GM12875 (cell line): ENCODE data around the gene FAM117B.

Source experiments
- H3K4me3 ChIP-seq: one replicate; pipeline ENCODE4 v1.5.1; 2011; ENCODE audit warnings: low read depth, low read length, control low read depth
- CTCF ChIP-seq: IDR thresholded peaks from 2 replicates; pipeline ENCODE4 v1.5.1; 2011; ENCODE audit warnings: low read depth, mild to moderate bottlenecking, control low read depth, inconsistent platforms, low read length, moderate library complexity, borderline replicate concordance; ENCODE audit not compliant: insufficient read depth

FAM117B gene

DNA sequence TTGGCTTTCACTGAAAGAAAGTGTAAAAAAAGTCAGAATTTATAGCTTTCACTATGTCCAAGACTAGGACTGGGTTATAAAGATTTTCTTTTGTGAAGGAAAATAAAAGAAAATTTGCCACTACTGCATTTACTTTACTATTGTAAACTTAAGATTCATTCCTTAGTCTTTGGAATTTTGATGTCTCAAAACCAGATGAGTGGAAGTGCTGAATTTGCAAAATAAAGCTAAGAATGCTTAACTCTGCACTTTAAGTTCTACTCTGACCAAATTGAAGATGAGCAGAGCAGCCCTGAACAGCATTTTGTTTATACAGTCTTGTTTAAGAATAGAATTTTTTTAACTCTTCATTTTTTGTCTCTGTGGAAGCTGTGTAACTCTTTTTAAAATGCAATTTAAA, 134.4 kb downstream of the FAM117B start:
- no peak overlapping the region for H3K4me3 ChIP-seq
- no peak for TF ChIP-seq CTCF

GRCh38 chr2:202771336-202771735, 136.6 kb downstream of the FAM117B start:
- no peak overlapping the region for H3K4me3 ChIP-seq
- TF ChIP-seq CTCF, result no peak

DNA sequence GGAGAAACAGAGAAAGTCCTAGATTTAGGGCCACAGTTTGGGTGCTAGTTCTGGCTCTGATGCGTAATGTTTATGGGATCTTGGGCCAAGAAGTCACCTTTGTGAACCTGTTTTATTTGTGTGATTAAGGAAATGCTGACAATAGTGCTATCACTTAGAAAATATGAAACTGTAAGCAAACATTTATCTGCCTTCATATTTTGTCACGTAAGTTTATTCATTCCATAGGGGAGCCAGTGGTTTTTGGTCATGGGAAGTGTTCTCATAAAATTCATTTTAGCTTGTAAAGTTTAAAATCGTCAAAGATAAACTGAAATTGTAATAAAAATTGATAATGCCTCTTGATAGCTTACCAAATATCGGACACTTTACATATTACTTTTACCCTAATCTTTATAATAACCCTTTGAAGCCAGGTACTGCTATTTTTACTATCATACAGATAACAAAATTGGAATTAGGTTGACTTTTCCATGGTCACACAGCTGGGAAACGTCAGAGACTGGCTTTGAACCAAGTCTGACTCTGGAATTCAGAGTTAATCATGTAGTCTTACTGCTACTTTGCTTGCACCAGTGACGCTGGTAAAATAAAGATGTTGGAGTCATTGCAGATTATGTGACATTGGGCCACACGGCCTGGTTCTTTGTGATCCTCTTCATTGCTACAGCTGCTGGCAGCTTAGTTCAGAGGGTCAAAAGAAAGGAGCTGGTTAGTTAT, 137.1 kb downstream of the FAM117B start:
- no peak overlapping the region for H3K4me3 ChIP-seq
- TF ChIP-seq CTCF, result no peak

- no peak for TF ChIP-seq CTCF
These were observed 138.7 kb downstream of the FAM117B start for GRCh38 chr2:202773301-202773973.

DNA sequence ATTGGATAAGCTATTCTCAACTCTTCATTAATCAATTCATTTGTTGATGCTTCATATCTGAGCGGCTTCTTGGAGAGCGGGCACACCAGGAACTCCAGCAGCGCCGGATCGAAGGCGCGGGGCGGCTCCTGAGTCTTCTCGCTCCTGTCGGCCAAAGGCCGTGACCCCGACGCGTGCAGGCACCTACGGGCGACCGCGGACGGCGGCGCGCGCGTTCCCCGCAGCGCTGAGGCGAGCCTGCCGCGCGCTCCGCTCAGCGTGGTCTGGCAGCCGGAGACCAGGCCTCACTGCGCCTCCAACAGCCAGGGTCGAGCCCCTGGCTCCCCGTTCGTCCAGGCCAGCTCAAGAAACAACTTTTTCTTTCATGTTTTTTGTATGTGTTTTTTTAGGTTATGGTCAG, 139.3 kb downstream of the FAM117B start:
- no peak overlapping the region for H3K4me3 ChIP-seq
- no peak for TF ChIP-seq CTCF

More at GRCh38 chr2:202773301-202773973, 138.7 kb downstream of the FAM117B start:
- H3K4me3 ChIP-seq, result no peak overlapping the region

GRCh38 chr2:202778217-202778616, 143.4 kb downstream of the FAM117B start:
- no peak for TF ChIP-seq CTCF
- no peak overlapping the region for H3K4me3 ChIP-seq

DNA sequence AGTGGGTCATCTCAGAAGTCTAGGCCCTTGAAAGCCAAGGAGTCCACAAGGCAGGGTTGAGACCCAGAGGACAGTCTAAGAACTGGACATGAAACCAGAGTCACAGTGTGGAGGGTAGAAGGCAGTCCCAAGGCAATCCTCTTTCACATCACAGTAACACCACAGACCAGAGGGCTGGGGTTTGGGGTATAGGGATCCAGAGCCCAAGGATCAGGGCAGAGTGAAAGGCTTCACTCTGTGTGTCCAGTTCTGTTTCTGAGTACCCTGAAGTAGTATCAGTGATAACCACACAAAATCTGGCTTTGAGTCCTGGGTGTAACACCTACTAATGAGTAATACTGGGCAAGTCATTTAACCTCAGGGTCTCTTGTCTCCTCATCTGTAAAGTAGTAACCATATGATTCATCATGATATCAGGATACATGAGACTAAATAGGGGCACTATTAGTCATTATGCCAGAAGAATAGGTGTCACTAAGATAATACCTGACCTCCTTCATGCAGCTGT, 145.8 kb downstream of the FAM117B start:
- H3K4me3 ChIP-seq, result no peak overlapping the region
- no peak for TF ChIP-seq CTCF
